HEK293 (cell line): ENCODE measurements around the gene TXN2.

ENCODE experiments used
- CTCF ChIA-PET: fragments of 350-600 bp; formaldehyde crosslinking; extraction: SDS; loops from one replicate; lab custom pipeline; 2021; ENCODE audit warnings: antibody characterized with exemption; lab: Yijun Ruan, JAX
- POLR2A ChIA-PET: fragments of 300-600 bp; formaldehyde crosslinking; extraction: SDS; loops from one replicate; lab custom pipeline; 2020; ENCODE audit warnings: antibody characterized with exemption, inconsistent platforms; lab: Yijun Ruan, JAX
- H3K27ac ChIP-seq: fragments of 200-500 bp; sonication (Bioruptor generic); 2 replicates; pipeline ENCODE4 v1.5.1; 2014; ENCODE audit warnings: low read depth, low read length, control low read depth, inconsistent platforms; ENCODE audit errors: extremely low read depth
- H3K36me3 ChIP-seq, 2 experiments: fragments of 200-500 bp in 1 of 2; sonication (Bioruptor generic) in 1 of 2; 1 replicate in 1 of 2; 2 replicates in 1 of 2; pipeline ENCODE4 v1.5.1; 2014 to 2017; ENCODE audit warnings: inconsistent platforms in 2 of 2, low read length in 2 of 2; ENCODE audit not compliant: control insufficient read depth in 2 of 2, insufficient read depth in 1 of 2
- H3K4me1 ChIP-seq: fragments of 200-500 bp; sonication (Bioruptor generic); 2 replicates; pipeline ENCODE4 v1.5.1; 2014; ENCODE audit warnings: mild to moderate bottlenecking, low read length, inconsistent platforms; ENCODE audit not compliant: control insufficient read depth, insufficient read depth
- H3K4me3 ChIP-seq: 2 replicates; pipeline ENCODE4 v1.5.1; 2011; ENCODE audit warnings: low read depth, mild to moderate bottlenecking, control low read depth, low read length, moderate library complexity
- H3K9me3 ChIP-seq: fragments of 200-500 bp; sonication (Bioruptor generic); 2 replicates; pipeline ENCODE4 v1.5.1; 2014; ENCODE audit warnings: low read depth, low read length, inconsistent platforms; ENCODE audit not compliant: control insufficient read depth, insufficient read depth
- BCL6B ChIP-seq: fragments of 450-650 bp; formaldehyde crosslinking; IDR thresholded peaks from 2 replicates; pipeline ENCODE4 v1.5.1; 2017; ENCODE audit warnings: missing biosample characterization, missing genetic modification characterization
- GFI1B ChIP-seq: fragments of 450-650 bp; formaldehyde crosslinking; IDR thresholded peaks from 2 replicates; pipeline ENCODE4 v1.5.1; 2016; ENCODE audit warnings: missing biosample characterization, missing genetic modification characterization
- GLIS2 ChIP-seq: fragments of 450-650 bp; formaldehyde crosslinking; IDR thresholded peaks from 2 replicates; pipeline ENCODE4 v1.5.1; 2016; ENCODE audit warnings: missing biosample characterization, missing genetic modification characterization
- KLF1 ChIP-seq: fragments of 450-650 bp; formaldehyde crosslinking; IDR thresholded peaks from 2 replicates; pipeline ENCODE4 v1.5.1; 2016; ENCODE audit warnings: missing biosample characterization, missing genetic modification characterization
- KLF17 ChIP-seq: fragments of 450-650 bp; formaldehyde crosslinking; IDR thresholded peaks from 2 replicates; pipeline ENCODE4 v1.5.1; 2016; ENCODE audit warnings: missing biosample characterization, missing genetic modification characterization
- SCRT2 ChIP-seq: fragments of 450-650 bp; formaldehyde crosslinking; IDR thresholded peaks from 2 replicates; pipeline ENCODE4 v1.5.1; 2016; ENCODE audit warnings: missing biosample characterization, missing genetic modification characterization
- SP2 ChIP-seq: fragments of 450-650 bp; formaldehyde crosslinking; IDR thresholded peaks from 2 replicates; pipeline ENCODE4 v1.5.1; 2016; ENCODE audit warnings: missing biosample characterization, missing genetic modification characterization
- ZBTB20 ChIP-seq: fragments of 450-650 bp; formaldehyde crosslinking; IDR thresholded peaks from 2 replicates; pipeline ENCODE4 v1.5.1; 2016; ENCODE audit warnings: missing biosample characterization, missing genetic modification characterization
- ZFP3 ChIP-seq: fragments of 450-650 bp; formaldehyde crosslinking; IDR thresholded peaks from 2 replicates; pipeline ENCODE4 v1.5.1; 2016; ENCODE audit warnings: low read depth, missing biosample characterization, missing genetic modification characterization
- ZFP69B ChIP-seq: fragments of 450-650 bp; formaldehyde crosslinking; IDR thresholded peaks from 2 replicates; pipeline ENCODE4 v1.5.1; 2016; ENCODE audit warnings: missing biosample characterization, missing genetic modification characterization
- ZIC2 ChIP-seq: fragments of 450-650 bp; formaldehyde crosslinking; IDR thresholded peaks from 2 replicates; pipeline ENCODE4 v1.5.1; 2016; ENCODE audit warnings: missing biosample characterization, missing genetic modification characterization
- ZNF112 ChIP-seq: fragments of 450-650 bp; formaldehyde crosslinking; IDR thresholded peaks from 2 replicates; pipeline ENCODE4 v1.5.0; 2017; ENCODE audit warnings: missing biosample characterization, missing genetic modification characterization
- ZNF19 ChIP-seq: fragments of 450-650 bp; formaldehyde crosslinking; IDR thresholded peaks from 2 replicates; pipeline ENCODE4; 2016; ENCODE audit warnings: missing biosample characterization, missing genetic modification characterization, low read depth
- ZNF2 ChIP-seq: fragments of 450-650 bp; formaldehyde crosslinking; IDR thresholded peaks from 2 replicates; pipeline ENCODE4 v1.5.1; 2016; ENCODE audit warnings: missing biosample characterization, missing genetic modification characterization
- ZNF202 ChIP-seq: fragments of 450-650 bp; formaldehyde crosslinking; IDR thresholded peaks from 2 replicates; pipeline ENCODE4 v1.5.1; 2016; ENCODE audit warnings: missing biosample characterization, missing genetic modification characterization, borderline replicate concordance
- ZNF211 ChIP-seq: fragments of 450-650 bp; formaldehyde crosslinking; IDR thresholded peaks from 2 replicates; pipeline ENCODE4 v1.5.1; 2016; ENCODE audit warnings: low read depth, missing biosample characterization, missing genetic modification characterization
- ZNF214 ChIP-seq: fragments of 450-650 bp; formaldehyde crosslinking; IDR thresholded peaks from 2 replicates; pipeline ENCODE4 v1.5.1; 2017; ENCODE audit warnings: missing biosample characterization, mild to moderate bottlenecking, missing genetic modification characterization, borderline replicate concordance
- ZNF24 ChIP-seq: fragments of 450-650 bp; formaldehyde crosslinking; IDR thresholded peaks from 2 replicates; pipeline ENCODE4 v1.5.1; 2016; ENCODE audit warnings: missing biosample characterization, missing genetic modification characterization
- ZNF302 ChIP-seq: fragments of 450-650 bp; formaldehyde crosslinking; IDR thresholded peaks from 2 replicates; pipeline ENCODE4 v1.5.1; 2016; ENCODE audit warnings: missing biosample characterization, missing genetic modification characterization, low read depth
- ZNF324 ChIP-seq: fragments of 450-650 bp; formaldehyde crosslinking; IDR thresholded peaks from 2 replicates; pipeline ENCODE4 v1.5.1; 2016; ENCODE audit warnings: missing biosample characterization, missing genetic modification characterization
- ZNF341 ChIP-seq: fragments of 450-650 bp; formaldehyde crosslinking; IDR thresholded peaks from 2 replicates; pipeline ENCODE4; 2016; ENCODE audit warnings: low read depth, missing biosample characterization, missing genetic modification characterization
- ZNF366 ChIP-seq: fragments of 450-650 bp; formaldehyde crosslinking; conservative IDR thresholded peaks from 2 replicates; pipeline ENCODE4 v1.5.1; 2016; ENCODE audit warnings: missing biosample characterization, missing genetic modification characterization
- ZNF416 ChIP-seq: fragments of 450-650 bp; formaldehyde crosslinking; IDR thresholded peaks from 2 replicates; pipeline ENCODE4 v1.5.1; 2016; ENCODE audit warnings: missing biosample characterization, missing genetic modification characterization
- ZNF48 ChIP-seq: fragments of 450-650 bp; formaldehyde crosslinking; IDR thresholded peaks from 2 replicates; pipeline ENCODE4 v1.5.1; 2016; ENCODE audit warnings: missing biosample characterization, missing genetic modification characterization
- ZNF488 ChIP-seq: fragments of 450-650 bp; formaldehyde crosslinking; IDR thresholded peaks from 2 replicates; pipeline ENCODE4 v1.5.1; 2016; ENCODE audit warnings: missing biosample characterization, missing genetic modification characterization
- ZNF555 ChIP-seq: fragments of 450-650 bp; formaldehyde crosslinking; conservative IDR thresholded peaks from 2 replicates; pipeline ENCODE4 v1.5.1; 2017; ENCODE audit warnings: missing biosample characterization, mild to moderate bottlenecking, missing genetic modification characterization, inconsistent platforms
- ZNF580 ChIP-seq: fragments of 450-650 bp; formaldehyde crosslinking; IDR thresholded peaks from 2 replicates; pipeline ENCODE4 v1.5.1; 2016; ENCODE audit warnings: missing biosample characterization, missing genetic modification characterization
- ZNF623 ChIP-seq: fragments of 450-650 bp; formaldehyde crosslinking; IDR thresholded peaks from 2 replicates; pipeline ENCODE4 v1.5.1; 2016; ENCODE audit warnings: missing biosample characterization, missing genetic modification characterization
- ZNF626 ChIP-seq: fragments of 450-650 bp; sonication (Bioruptor Pico); formaldehyde crosslinking; IDR thresholded peaks from 2 replicates; pipeline ENCODE4 v1.5.1; 2018; ENCODE audit warnings: missing biosample characterization, missing genetic modification characterization, inconsistent platforms
- ZNF645 ChIP-seq: fragments of 450-650 bp; formaldehyde crosslinking; IDR thresholded peaks from 2 replicates; pipeline ENCODE4; 2016; ENCODE audit warnings: missing biosample characterization, missing genetic modification characterization
- ZNF704 ChIP-seq: fragments of 450-650 bp; formaldehyde crosslinking; IDR thresholded peaks from 2 replicates; pipeline ENCODE4 v1.5.1; 2016; ENCODE audit warnings: missing biosample characterization, missing genetic modification characterization
- ZNF777 ChIP-seq: fragments of 450-650 bp; formaldehyde crosslinking; IDR thresholded peaks from 2 replicates; pipeline ENCODE4 v1.5.1; 2017; ENCODE audit warnings: missing biosample characterization, missing genetic modification characterization, borderline replicate concordance
- ZNF791 ChIP-seq: fragments of 450-650 bp; formaldehyde crosslinking; IDR thresholded peaks from 2 replicates; pipeline ENCODE4 v1.5.1; 2016; ENCODE audit warnings: missing biosample characterization, missing genetic modification characterization
- ZXDB ChIP-seq: fragments of 450-650 bp; formaldehyde crosslinking; IDR thresholded peaks from 2 replicates; pipeline ENCODE4 v1.5.1; 2016; ENCODE audit warnings: missing biosample characterization, missing genetic modification characterization

The TXN2 gene

GRCh38 chr22:36465232-36466021, 16.0 kb downstream of the TXN2 start (continued):
- peak; percentile 97 for TF ChIP-seq KLF17 (tag by site-specific recombination)
- peak; percentile 91 for TF ChIP-seq ZIC2 (tag by site-specific recombination)
- no peak for TF ChIP-seq ZNF202 (tag by site-specific recombination)
- no peak for TF ChIP-seq ZNF302 (tag by site-specific recombination)
- no peak for TF ChIP-seq ZNF626
- peak; percentile 89 for TF ChIP-seq GLIS2 (tag by site-specific recombination)
- no peak for TF ChIP-seq ZNF112 (tag by site-specific recombination)
- TF ChIP-seq ZNF777: no peak
- 0 out of 2 replicates have a peak, but pooled peaks have one; percentile 47 for TF ChIP-seq ZNF24 (tag by site-specific recombination)
- TF ChIP-seq ZNF580: no peak
- TF ChIP-seq ZNF324 (tag by site-specific recombination): 0 out of 2 replicates have a peak, but pooled peaks have one; percentile 22
- TF ChIP-seq ZNF366: peak; percentile 66
- no peak for TF ChIP-seq ZFP3 (tag by site-specific recombination)
- 0 out of 2 replicates have a peak, but pooled peaks have one; percentile 22 for TF ChIP-seq KLF1 (tag by site-specific recombination)
- 0 out of 2 replicates have a peak, but pooled peaks have one; percentile 4 for TF ChIP-seq SP2
- TF ChIP-seq ZNF645 (tag by site-specific recombination): no peak
- TF ChIP-seq BCL6B (tag by site-specific recombination): no peak
- 0 out of 2 replicates have a peak, but pooled peaks have one; percentile 34 for TF ChIP-seq SCRT2
- TF ChIP-seq ZNF2: no peak
- TF ChIP-seq ZNF704 (tag by site-specific recombination): no peak
- no peak for TF ChIP-seq GFI1B (tag by site-specific recombination)

GRCh38 chr22:36464715-36465231, 16.7 kb downstream of the TXN2 start:
- TF ChIP-seq ZNF488 (tag by site-specific recombination) (no peak), ZFP69B (no peak), ZNF623 (no peak), ZBTB20 (tag by site-specific recombination) (no peak), ZNF555 (no peak), ZNF211 (tag by site-specific recombination) (no peak), ZNF416 (no peak), ZNF791 (tag by site-specific recombination) (no peak), ZNF341 (tag by site-specific recombination) (no peak), ZXDB (tag by site-specific recombination) (no peak), ZNF19 (tag by site-specific recombination) (no peak), ZNF214 (tag by site-specific recombination) (no peak), ZNF48 (tag by site-specific recombination) (no peak)
- POLR2A ChIA-PET: interaction anchor here (1.1 to 3.2 kb wide), 3 partner anchors 17 to 132 kb away, joined by 3 to 23 read pairs (median 5); partner anchors contain the start of genes MYH9 and TXN2
- Histone ChIP-seq H3K4me3 (no peak overlapping the region), H3K36me3 (peaks cover 0 to 36% of the 10 kb centered on the region in 2 experiments; a peak in 2 of 3 replicates), H3K4me1 (peaks cover 21% of the 10 kb centered on the region), H3K9me3 (no peaks in the 10 kb centered on the region), H3K27ac (peak overlapping the region; percentile 71)
- CTCF ChIA-PET: interaction anchor here (0.6 to 1.5 kb wide), 3 partner anchors 9 to 189 kb away, joined by 3 to 6 read pairs (median 3); no protein-coding TSS in a partner anchor
